ENCODE measurements around the gene C5orf58. TPM values are rescaled to one million over a fixed set of nuclear protein-coding genes. Genes with fewer than 3 reads are reported as not detected.

Gene C5orf58
- total RNA-seq, 4 donors from 2014 or later: not detected

DNA sequence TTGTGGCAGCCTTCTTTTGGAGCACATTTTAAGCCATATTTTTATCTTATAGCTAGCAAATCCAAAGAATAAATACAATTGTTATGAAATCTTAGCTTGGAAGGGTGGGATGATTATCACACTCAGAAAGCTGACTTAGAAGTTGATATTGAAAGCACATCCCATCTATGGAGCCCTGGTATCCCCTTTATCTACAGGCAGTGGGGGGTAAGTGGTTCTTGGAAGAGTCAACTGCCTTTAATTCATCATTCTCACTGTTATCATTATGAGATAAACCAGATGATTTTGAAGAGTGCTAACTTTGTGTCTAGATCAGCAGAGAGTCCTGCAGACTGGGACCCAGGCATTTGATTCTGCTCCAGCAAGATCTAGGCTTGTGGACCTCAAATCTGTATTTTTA lies 61.8 kb downstream of the C5orf58 start:
- Histone ChIP-seq H3K4me1 (peaks cover 19% of the 10 kb centered on the region), H3K36me3 (no peaks in the 10 kb centered on the region), H3K4me3 (peak overlapping the region; percentile 49), H3K9me3 (no peaks in the 10 kb centered on the region), H3K27ac (no peak overlapping the region), H3K27me3 (no peaks in the 10 kb centered on the region)
- TF ChIP-seq POLR2A (IDR thresholded peaks at IDR 0.05) (no peak), POLR2AphosphoS5 (IDR thresholded peaks at IDR 0.05) (no peak)
- no peak for DNase-seq (ENCODE audit: low spot score in 2 of 2)

Other genes with a start within 250 kb of the C5orf58 start
- 1 to 10 TPM; 2.4 to 4.9 (median 3.9) TPM for gene FOXI1, start 127.1 kb upstream of the C5orf58 start, total RNA-seq
- 1 to 10 TPM in 3 of 4 donors, not detected in 1; 1.5 to 8.9 (median 7.7) TPM for gene LCP2, start 64.8 kb downstream of the C5orf58 start, total RNA-seq
- gene KCNMB1, start 156.4 kb downstream of the C5orf58 start, total RNA-seq: 1 to 10 TPM; 1.3 to 3.7 (median 1.9) TPM

Measured in suprapubic skin (tissue), 4 donors.